ENCODE data around the gene ANO4.

Gene ANO4

DNA sequence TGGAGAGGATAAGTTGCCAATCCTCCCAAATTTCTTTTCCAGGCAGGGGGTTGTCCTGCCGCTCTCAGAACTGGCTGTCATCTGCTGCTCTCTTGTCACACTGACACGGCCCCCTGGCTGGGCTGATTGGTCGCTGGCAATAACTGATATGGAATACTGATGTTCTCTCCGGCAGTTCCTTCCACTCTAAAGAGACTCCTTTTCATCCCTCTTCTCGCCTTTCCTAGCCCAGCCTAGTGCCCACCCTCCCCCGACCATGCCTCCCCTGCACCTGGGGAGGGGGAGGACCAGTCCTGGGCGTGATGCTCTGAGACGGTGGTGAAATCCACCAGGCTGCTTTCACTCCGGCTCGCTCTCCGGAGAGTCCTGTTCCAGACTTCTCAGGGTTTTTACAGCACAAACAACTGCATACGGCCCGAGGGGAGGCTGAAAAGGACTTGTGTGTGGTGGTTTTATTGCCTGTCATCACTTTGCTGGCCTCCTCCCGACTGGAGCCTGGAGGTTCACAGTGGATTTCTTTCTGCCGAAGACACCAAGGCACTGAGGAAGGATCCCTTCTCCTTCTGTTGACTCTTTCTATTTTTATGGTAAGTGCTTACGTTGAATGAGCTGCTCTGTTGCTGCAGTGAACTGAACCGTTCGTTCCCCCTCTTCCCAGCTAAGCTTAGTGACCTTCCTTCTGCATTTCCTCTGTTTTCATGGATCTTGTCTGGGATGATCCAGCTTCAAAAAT lies at the start of gene ANO4:
Gene ANO4 (plus strand): TSS at position 336 of the 733 bp plus-strand sequence. CDS start 107,010 bp downstream, outside the sequence.
- no peak for DNase-seq (ENCODE audit: low spot score)

DNA sequence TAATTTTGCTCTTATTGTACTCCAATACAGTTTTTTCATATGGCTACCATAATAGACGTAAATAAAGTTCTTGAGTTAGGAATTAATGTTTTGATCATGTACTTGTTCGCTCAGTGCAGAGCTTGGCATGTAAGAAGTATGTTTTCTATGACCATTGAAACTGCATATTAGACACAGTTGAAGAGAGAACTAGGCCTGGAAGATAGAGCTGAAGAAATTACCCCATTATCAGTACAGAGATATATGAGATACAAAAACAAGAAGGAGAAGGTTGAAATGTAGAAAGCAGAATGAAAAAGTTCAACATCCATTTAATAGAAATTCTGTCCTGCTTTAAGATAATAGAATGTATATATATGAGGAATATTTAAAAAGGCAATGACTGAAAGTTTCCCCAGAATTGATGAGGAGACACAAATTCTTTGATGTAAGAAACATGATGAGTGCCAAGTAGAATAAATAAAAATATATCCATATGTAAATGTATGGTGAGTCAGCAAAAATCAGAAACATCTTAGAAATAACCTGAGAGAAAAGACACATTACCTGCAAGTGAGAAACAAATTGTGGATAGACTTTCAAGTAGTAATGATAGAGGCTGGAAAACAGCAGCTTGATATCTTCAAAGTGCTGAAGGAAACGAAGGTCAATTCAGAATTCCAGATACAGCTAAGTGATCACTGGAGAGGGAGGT lies 49.1 kb upstream of the ANO4 start:
- no peak for DNase-seq (ENCODE audit: low spot score)

DNA sequence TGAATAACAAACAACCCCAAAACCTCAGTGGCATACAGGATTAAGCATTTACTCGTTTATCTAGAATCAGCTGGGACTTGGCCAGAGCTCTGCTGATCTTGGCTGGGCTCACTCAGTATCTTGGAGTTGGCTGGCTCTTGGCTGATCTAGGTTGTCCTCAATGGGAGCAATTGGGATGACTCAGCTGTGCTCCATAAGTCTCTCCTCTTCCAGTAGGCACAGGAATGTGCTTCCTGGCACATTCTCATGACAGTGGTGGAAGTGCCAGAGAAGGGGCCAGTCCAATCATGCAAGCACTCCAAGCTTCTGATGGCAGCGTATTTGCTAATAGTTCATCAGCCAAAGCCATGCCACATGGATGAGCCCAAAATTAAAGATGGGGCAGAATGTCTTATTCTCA lies 41.7 kb upstream of the ANO4 start:
- no peak for DNase-seq (ENCODE audit: low spot score)

DNA sequence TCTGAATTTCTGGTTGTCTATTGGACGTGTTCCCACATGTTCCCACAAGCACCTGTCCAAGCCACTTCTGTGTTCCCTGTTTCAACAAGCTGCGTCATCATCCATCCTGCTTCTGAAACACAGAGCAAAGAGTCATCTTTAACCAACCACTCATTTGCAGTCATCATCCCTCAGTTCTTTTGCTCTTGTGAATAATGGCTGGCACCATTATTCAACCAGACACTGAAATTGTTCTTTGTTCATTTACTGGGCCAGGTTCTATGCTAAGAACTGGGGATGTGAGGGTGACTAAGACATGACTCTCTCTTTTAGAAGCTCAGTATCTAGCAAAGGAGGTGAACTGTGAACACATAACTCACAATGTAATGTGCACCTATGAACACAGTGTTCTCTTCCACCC lies 40.7 kb upstream of the ANO4 start:
- no peak for DNase-seq (ENCODE audit: low spot score)

DNA sequence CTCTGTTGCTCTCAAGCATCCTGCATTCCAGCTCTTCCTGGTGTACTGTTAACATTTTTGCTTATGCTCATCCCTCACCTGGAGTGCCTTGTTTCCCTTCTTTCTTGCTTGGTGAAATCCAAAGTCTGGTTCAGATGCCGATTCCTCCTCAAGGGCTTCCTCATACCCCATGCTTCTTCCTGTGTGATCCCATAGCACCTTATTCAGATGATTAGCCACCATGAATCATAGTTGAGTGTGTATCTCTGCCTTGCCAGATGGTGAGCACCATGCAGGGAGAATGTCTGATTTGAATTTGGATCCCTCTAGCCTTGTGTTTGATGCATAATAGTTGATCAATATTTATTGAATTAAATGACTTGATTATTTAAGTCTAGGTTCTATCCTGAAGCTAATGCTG lies 39.4 kb upstream of the ANO4 start:
- DNase-seq (ENCODE audit: low spot score): no peak

DNA sequence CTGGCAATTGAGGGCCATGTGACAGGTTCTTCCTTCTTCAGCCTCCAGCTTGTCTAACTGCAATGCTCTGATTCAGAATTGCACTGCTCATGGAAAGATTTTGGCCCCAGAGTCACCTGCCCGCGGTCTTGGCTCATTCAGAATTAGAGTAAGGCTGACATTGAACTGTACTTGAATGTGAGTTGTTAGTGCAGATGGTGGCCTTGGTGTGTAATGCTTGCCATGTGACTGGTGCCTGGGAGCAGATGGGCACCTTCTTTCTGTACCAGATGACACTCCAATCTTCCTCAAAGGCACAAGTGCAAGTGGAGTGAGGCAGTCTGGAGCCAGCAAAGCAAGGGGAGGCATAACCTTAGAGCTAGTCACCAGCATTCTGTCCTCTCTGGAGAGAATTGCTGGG lies 36.5 kb upstream of the ANO4 start:
- no peak for DNase-seq (ENCODE audit: low spot score)

DNA sequence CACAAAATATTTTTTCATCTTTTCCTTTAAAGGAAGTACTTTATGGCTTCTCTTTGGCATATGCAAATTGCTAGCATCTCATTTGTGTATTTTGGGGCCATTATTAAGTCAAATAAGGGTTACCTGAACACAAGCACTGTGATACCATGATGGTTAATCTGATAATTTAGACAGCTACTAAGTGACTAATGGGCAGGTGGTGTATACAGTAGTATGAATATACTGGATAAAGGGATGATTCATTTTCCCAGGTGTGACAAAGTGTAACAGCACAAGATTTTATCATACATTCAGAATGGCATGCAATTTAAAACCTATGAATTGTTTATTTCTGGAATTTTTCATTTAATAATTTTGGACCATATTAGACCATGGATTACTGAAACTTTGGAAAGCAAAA lies 27.2 kb upstream of the ANO4 start:
- no peak for DNase-seq (ENCODE audit: low spot score)

DNA sequence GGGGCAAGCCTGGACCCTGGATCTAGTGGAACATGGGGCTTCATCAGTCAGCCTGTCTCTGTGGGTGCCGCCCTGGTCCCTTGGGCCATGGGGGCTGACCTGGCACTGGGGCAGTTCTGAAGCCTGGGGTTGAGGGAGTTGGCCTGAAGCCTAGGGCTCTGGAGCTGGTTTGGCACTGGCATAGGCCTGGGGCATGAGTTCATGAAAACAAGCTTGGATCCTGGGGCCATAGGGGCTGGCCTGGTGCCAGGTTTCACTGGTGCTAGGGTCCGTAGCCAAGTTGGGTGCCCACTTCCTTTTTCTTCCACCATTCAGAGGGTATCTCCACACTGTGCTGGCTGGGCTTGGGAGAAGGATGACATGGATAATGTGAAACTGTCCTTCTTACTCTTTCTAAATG lies 26.6 kb upstream of the ANO4 start:
- no peak for DNase-seq (ENCODE audit: low spot score)

DNA sequence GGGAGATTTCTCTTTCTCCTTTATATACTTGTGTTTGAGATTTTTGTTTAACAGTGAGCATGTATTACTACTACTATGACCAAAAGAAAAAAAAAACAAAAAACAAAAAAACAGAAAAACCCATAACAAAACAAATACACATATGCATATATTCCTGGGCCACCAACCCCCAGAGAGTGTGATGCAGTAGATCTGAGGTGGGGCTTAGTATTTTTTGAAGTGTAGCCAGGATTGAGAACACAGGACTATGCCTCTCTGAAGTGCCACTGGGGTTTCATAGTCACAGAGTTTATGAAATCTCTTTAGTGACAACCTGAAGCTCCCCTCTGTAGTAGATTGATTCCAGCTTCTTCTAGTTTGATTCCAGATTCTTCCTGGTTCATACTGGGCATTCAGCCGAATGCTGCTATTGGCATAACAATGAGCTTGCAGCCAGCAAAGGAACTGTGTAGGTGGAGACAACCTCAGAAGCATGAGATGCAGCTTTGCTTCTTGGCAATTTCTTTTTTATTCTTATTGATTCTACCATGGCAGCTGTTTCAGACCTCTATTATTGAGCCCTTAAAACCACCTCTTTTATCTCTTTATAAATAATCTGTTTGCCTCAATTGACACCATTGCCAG lies 15.5 kb upstream of the ANO4 start:
- no peak for DNase-seq (ENCODE audit: low spot score)

DNA sequence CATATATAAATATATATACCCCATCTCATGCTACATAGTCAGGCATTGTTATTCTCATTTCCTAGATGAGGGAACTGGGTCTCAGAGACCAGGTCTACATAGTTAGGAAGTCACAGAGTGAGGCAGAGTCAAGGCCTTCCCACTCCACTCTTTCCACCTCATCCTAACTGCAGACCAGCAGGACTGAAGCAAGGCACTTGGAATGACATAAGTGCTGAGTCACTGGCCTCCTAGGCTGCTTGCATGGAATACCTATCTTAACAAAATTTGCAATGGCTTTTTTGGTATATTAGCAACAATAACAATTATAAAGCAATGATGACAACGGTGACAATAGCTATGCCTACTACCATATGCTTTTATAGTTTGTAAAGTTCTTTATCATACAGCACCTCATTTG lies 5.4 kb upstream of the ANO4 start:
- DNase-seq (ENCODE audit: low spot score): no peak

DNA sequence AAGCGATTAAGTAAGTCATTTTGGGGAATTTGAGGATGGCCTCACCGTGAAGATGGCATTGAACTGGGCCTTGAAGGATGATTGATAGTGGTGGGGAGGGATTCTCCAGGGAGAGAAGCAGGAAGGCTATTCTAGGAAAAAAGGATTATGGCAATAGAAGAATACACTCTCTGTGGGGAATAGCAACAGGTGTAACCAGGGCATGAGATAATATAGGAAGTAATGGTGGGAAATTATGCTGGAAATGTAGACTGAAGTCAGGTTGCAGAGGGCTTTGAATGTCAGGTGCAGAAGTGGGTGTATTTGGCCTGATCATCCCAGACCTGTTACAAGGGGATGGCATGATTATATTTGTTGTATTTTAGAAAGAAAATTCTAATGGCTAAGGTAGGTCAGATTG lies 4.6 kb upstream of the ANO4 start:
- no peak for DNase-seq (ENCODE audit: low spot score)

DNA sequence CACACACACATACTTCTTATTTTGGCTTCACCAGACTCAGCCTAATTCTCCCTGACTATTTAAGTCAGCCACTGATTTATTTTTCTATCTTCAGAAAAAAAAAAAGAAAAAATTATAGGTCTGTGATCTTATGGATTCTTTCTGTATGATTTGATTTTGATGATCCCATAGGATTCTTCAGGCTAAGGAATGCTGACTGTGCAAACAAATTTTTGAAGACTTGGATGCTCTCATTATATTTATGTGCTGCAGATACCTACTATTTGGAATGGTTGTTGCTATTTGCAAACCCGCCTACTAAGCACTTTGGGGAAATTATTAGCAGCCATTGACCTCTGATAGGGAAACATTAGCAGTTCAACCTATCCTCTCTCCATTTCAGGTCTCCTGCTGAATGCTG lies 4.0 kb upstream of the ANO4 start:
- DNase-seq (ENCODE audit: low spot score): no peak

DNA sequence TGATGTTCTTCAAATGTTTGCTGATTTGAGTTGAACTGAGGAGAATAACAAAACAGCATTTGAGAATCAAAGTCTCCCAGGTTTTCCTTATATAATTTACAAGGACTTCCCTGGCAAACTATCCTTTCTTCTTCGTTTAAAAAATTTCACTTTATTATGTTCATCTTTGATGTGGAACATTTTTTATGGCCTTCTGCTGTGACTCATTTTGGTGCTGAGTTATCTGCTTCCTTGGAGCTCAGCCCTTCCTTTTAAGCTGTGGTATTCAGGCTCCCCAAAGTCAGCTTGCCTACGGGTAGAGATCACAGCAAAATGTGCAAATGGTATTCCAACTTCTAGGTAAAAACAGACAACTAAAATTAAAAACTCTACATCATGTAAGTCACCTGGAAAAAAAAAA lies 1.4 kb upstream of the ANO4 start:
- no peak for DNase-seq (ENCODE audit: low spot score)

DNA sequence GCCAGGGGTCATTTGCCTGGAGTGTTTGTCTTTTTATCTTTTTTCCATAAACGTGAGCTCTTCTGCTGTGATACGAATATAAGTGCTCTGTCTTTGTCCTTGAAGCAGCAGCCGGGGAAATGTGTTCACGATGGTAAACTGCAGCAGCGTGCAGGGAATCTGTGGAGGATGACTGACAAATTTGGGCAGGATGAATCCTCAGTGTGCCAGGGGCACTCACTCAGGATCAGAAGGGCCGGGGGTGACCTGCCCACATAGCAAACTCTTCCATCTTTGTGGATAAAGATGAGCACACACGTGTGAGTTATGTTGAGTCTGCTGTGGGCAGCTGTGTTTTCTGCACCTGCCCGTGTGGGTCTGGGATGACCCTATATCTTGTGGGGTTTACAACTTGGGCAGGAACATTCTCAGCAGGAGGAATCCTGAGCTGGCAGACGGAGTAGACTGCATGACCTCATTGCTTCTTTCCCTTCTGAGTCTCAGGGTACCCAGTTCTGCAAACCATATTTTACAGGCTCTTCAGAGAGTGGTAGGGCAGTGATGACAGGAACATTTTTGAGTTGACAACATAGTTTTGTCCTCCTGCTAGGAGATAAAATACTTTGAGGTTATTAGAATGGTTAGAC lies 711 bp downstream of the ANO4 start:
- no peak for DNase-seq (ENCODE audit: low spot score)

DNA sequence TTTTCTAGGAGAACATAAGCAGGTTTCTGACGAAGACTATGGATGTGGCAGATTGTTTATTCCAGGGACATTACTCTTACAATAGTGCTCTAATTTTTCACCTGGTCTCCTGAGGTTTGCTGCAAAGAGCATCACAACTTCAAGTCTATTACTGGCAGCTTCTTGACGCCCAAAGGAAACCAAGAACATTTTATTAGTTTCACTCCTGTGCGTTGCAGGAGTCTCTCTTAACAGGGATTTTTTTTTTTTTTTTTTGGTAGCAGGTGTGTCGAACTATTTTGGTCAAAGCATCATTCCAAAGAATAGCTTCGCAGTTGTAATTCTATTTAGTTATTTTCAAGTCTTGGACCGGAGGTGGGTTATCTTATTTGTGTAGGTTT lies 1.2 kb downstream of the ANO4 start:
- DNase-seq (ENCODE audit: low spot score): no peak

DNA sequence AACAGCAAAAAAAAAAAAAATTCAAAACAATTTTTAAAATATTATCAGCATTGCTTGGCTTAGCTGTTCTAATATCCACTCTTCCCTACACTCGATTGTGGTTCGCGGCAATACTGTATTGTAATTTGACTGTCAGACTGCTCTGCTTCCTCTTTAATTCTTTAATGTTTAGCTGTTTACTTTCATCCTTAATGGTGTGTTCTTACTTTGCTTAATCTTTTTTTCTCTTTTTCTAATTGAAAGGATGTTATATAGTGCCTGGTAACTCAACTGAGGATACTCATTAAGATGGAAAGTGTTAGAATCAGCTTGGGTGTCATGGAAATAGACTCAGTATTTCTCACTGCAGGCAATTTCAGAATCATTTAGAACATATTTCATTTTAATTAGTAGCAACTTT lies 2.0 kb downstream of the ANO4 start:
- DNase-seq (ENCODE audit: low spot score): no peak

DNA sequence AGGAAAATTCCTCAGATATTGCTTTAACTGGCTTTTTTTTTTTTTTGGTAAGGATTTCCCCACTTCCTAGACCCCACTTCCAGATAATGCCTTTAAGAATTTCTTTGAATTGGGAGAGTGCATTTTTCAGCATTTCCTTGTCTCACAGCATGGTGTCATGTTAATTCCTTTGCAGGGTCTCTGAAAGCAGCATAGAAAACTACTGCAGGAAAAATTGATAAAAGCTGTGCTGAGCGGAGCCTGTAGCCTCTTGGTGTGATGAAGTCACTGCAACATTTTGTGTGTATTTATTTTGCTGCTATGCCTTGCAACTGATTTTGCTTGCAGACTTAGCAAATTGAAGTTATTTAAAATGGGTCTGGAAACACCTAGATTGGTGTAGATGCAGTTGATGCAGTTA lies 2.7 kb downstream of the ANO4 start:
- DNase-seq (ENCODE audit: low spot score): no peak

DNA sequence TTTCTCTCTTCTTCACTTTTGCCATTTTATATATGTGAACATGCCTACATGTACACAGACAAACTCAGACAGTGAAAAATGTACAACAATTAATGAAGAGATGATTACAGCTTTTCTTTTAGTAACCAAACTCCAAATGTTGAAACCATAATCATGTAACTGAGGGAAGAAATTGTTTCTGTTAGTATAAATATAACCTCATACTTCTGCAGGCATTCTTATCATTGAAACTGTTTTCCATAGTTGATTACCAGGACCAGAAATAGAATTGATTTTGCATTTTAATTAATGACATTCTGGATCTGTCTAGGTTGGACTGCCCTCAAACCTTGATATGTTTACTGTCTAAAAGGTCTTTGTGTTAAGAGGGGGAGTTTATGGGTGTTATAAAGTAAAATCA lies 3.2 kb downstream of the ANO4 start:
- DNase-seq (ENCODE audit: low spot score): no peak

DNA sequence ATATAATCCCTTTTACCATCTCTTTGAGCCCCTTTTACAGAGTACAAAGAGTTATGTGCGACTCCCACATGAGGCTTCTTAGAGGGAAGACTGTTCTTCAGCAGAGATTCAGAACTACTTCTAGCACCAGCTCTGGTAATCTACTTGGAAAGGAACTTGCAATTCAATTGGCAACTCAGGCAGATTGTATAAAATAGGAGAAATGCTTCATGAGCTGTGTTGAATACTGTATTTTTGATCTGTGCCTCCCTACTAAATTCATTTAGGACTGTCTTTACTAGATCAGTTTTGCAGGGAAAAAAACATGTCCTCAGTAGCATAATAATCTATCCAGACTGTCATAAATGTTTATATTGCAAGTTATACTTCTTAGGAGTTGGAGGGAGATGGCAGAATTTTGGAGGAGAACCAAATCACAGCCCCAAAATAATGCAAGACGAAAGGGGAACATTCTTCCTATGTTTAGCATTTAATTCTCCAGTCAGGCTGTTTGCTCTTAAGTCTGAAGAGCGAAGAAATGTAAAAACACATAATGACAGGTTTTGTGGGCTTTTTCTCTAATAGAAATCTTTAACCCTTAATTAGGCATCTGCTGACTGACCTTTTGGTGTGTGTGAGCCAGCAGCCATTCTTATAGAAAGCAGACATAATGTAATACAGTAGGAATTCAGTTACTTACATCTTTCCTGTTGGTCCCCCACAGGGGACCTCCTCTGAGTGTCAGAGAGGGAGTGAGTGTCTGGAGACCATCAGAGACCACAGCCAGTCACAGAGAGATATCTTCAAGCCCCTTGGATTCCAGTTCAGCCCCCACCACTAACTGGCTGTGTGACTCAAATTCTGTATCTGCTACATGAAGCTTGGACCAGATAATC lies 3.9 kb downstream of the ANO4 start:
- no peak for DNase-seq (ENCODE audit: low spot score)

DNA sequence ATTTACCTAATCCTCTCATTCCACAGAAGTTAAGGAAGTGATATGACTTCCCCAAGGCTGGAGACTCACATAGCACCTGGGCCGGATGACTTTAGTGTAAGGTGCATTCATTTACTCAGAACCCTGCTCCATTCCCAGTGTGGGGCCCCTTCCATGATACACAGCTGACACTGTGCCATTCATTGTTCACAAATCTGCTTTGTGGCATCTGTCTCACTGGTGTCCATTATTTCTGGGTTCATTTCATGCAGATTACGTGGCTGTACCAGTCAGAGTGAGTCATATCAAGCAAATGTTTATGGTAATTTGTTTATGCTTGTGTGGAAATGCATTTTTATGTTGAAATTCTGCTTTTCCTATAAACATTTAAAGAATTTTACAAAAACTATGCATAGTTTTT lies 5.2 kb downstream of the ANO4 start:
- no peak for DNase-seq (ENCODE audit: low spot score)

DNA sequence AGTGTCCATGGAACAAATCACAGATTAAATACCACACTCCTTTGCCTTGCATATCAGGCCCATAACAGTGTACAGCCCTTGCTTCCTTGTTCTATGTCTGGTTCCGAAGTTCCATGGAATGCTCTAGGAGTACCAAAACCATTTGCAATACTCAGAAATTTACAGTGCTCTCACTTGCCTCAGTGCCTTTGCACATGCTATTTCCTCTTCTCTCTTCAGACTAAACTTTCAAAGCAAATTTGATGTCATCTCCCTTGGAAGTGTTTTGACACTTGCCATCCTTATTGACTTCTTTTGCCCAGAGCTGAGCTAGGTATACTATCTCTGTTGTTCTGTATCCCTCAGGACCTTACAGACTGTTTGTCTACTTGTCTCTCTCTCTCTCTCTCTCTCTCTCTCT lies 6.1 kb downstream of the ANO4 start:
- DNase-seq (ENCODE audit: low spot score): no peak

DNA sequence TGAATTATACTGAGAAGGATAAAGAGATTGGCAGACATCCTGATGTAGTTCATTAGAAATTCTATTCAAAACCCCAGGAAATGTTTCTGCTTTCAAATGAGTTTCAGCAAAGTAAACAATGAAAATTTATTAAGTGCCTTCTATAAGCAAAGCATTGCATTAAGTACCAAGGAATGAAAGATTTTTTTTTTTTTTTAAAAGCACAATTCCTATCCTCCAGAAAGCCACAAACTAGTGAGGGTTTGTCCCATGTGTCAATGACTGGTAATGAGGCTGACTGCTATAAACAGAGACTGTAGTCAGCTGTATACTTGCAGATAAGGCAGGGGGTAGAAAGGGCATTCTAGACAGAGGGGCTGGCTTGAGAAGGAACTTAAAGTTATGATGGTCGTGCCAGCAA lies 6.7 kb downstream of the ANO4 start:
- no peak for DNase-seq (ENCODE audit: low spot score)

All from CD4-positive, alpha-beta T cell treated with Interleukin-2 at 100 ng/mL for 4 hours (primary cell).